PC-3 (cell line): ENCODE results near the gene UFSP1. TPM values are rescaled to one million over a fixed set of nuclear protein-coding genes. Genes with fewer than 3 reads are reported as not detected.

ENCODE experiments used
- ATAC-seq: fragments of 200-7000 bp; cut with Tn5 transposase; 2 replicates; pipeline ENCODE4 v1.9.1; 2020; ENCODE audit warnings: mild to moderate bottlenecking, moderate library complexity
- BruUV-seq: library from RNA; stranded (reverse); fragments of 400-500 nt; replicated peaks from 2 replicates; lab custom pipeline; 2021; lab: Mats Ljungman, UMichigan
- CTCF ChIA-PET: fragments of 300-600 bp; sonication (Branson Sonifier 250); formaldehyde crosslinking; loops from one replicate; lab custom pipeline; 2022; ENCODE audit warnings: antibody characterized with exemption; lab: Charles Lee
- POLR2A ChIA-PET: fragments of 300-600 bp; sonication (Branson Sonifier 250); formaldehyde crosslinking; loops from one replicate; lab custom pipeline; 2022; ENCODE audit warnings: antibody characterized with exemption; ENCODE audit not compliant: unreplicated experiment; lab: Charles Lee
- DNase-seq: peaks from one replicate; pipeline ENCODE4 v3.0.0-alpha.2; 2015
- H2AFZ ChIP-seq: fragments of 300-600 bp; sonication (generic); 2 replicates; pipeline ENCODE4 v1.6.0; 2016; ENCODE audit warnings: antibody characterized with exemption, low read length
- H3F3A ChIP-seq: fragments of 300-600 bp; sonication (generic); one replicate; pipeline ENCODE4 v1.6.0; 2017; ENCODE audit warnings: antibody characterized with exemption, low read length, control low read depth, mild to moderate bottlenecking; ENCODE audit not compliant: unreplicated experiment
- H3K27ac ChIP-seq: fragments of 300-600 bp; sonication (generic); 2 replicates; pipeline ENCODE4 v1.5.1; 2016; ENCODE audit warnings: mild to moderate bottlenecking, low read length
- H3K27me3 ChIP-seq: fragments of 300-600 bp; sonication (generic); 2 replicates; pipeline ENCODE4 v1.6.1; 2016; ENCODE audit warnings: low read length, mixed read lengths
- H3K36me3 ChIP-seq: fragments of 300-600 bp; sonication (generic); 2 replicates; pipeline ENCODE4 v1.6.1; 2016; ENCODE audit warnings: low read depth, mixed run types, low read length, mixed read lengths
- H3K4me1 ChIP-seq: fragments of 300-600 bp; sonication (generic); 2 replicates; pipeline ENCODE4 v1.5.1; 2016; ENCODE audit warnings: low read length; ENCODE audit not compliant: insufficient read depth
- H3K4me2 ChIP-seq: fragments of 300-600 bp; sonication (generic); 2 replicates; pipeline ENCODE4 v1.6.0; 2016; ENCODE audit warnings: low read length
- H3K4me3 ChIP-seq: fragments of 300-600 bp; sonication (generic); 2 replicates; pipeline ENCODE4 v1.5.1; 2016; ENCODE audit warnings: mild to moderate bottlenecking, low read length, mixed read lengths
- H3K79me2 ChIP-seq: fragments of 300-600 bp; sonication (generic); 2 replicates; pipeline ENCODE4 v1.6.1; 2017; ENCODE audit warnings: low read length, mixed read lengths
- H3K9ac ChIP-seq: fragments of 300-600 bp; sonication (generic); 2 replicates; pipeline ENCODE4 v1.6.0; 2016; ENCODE audit warnings: mild to moderate bottlenecking, low read length
- H3K9me2 ChIP-seq: fragments of 300-600 bp; sonication (generic); replicated peaks from 2 replicates; pipeline ENCODE4 v1.6.1; 2016; ENCODE audit warnings: mixed run types, low read length, mixed read lengths
- H3K9me3 ChIP-seq: fragments of 300-600 bp; sonication (generic); 2 replicates; pipeline ENCODE4 v1.6.1; 2016; ENCODE audit warnings: low read length, mixed read lengths
- H4K20me1 ChIP-seq: fragments of 300-600 bp; sonication (generic); 2 replicates; pipeline ENCODE4 v1.6.1; 2016; ENCODE audit warnings: low read length, mixed read lengths
- EZH2 ChIP-seq: fragments of 300-600 bp; sonication (generic); IDR thresholded peaks from one replicate; pipeline ENCODE4 v1.6.1; 2017; ENCODE audit warnings: antibody characterized with exemption, mild to moderate bottlenecking, low read length; ENCODE audit not compliant: unreplicated experiment
- EZH2phosphoT487 ChIP-seq: fragments of 300-600 bp; sonication (generic); IDR thresholded peaks from 2 replicates; pipeline ENCODE4 v1.6.1; 2018; ENCODE audit warnings: mild to moderate bottlenecking, antibody characterized with exemption, low read length, borderline replicate concordance
- intact Hi-C: fragments of 100-400 bp; cut with micrococcal nuclease; formaldehyde crosslinking; loops from 2 replicates; pipeline ENCODE4 v1.9.0; 2023
- total RNA-seq: library from RNA; depleted of rRNA; stranded (reverse); fragments of >200 nt; gene quantifications from 2 replicates; pipeline ENCODE4 v1.2.3, GENCODE V29; 2014
- TF ChIP-seq, protein P1 (sequence below): fragments of 300-600 bp; sonication (generic); conservative IDR thresholded peaks from 2 replicates; pipeline ENCODE4 v1.5.1; 2017; ENCODE audit warnings: antibody characterized with exemption, low read depth, mild to moderate bottlenecking, low read length

The UFSP1 gene
- total RNA-seq, 1 experiment from 2014 or later = 10.5 TPM

DNA sequence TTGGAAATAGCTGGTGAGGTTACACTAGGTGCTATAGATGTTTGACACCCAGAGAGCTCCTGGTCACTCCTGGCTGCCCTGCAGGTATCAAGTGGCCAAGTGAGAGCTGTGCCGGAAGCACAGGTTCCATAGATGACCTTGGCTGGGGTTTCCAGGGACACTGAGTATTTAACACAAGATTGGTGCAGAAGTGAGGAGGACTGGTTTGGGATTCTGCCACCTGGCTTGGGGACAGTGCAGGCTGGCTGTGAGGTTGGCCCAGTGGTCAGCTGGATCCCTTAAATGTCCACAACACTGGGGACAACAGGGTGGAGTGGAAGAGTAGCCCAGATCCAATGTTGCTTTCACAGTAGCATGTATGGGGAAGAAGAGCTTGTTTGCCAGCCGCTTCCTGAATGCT lies 11.5 kb upstream of the UFSP1 start:
- POLR2A ChIA-PET = no interaction called here

DNA sequence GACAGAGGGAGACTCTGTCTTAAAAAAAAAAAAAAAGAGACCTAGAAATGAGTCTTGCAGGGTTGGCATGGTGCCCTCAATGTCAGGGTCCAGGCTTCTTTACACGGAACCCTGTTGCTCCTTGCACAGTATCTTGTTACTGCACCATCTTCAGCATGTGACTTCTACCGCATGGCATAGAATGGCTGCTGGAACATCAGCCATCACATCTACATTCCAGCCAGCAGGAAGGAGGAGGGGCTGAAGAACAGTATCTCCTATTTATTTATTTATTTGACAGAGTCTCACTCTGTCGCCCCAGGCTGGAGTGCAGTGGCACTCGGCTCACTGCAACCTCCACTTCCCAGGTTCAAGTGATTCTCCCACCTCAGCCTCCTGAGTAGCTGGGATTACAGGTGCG lies 9.9 kb upstream of the UFSP1 start:
- H3F3A ChIP-seq = no peaks in the 10 kb centered on the region
- no peak overlapping the region for H3K4me2 ChIP-seq
- no peaks in the 10 kb centered on the region for H3K9me2 ChIP-seq
- ATAC-seq = no peak
- no TSS peak for BruUV-seq
- H3K36me3 ChIP-seq = no peaks in the 10 kb centered on the region
- ChIA-PET CTCF (interaction anchor here (0.7 kb wide), 1 partner anchor 159 kb away, joined by 3 read pairs; no protein-coding TSS in a partner anchor), POLR2A (no interaction called here)
- peaks cover 17% of the 10 kb centered on the region for H3K27me3 ChIP-seq
- peaks cover 4% of the 10 kb centered on the region; the same call in 1 of the 2 replicates for H3K4me1 ChIP-seq
- H3K79me2 ChIP-seq = no peaks in the 10 kb centered on the region
- no peak overlapping the region for H3K27ac ChIP-seq
- no peaks in the 10 kb centered on the region for H4K20me1 ChIP-seq
- no peak overlapping the region for H3K9ac ChIP-seq
- intact Hi-C loops = loop anchor here (5.0 to 10.0 kb wide), 2 partner anchors 68 to 235 kb away; partner anchors contain the start of gene MUC12
- DNase-seq = no peak
- H2AFZ ChIP-seq = no peak overlapping the region
- TF ChIP-seq EZH2phosphoT487 (no peak), EZH2 (no peak)
- TF ChIP-seq, protein P1, sequence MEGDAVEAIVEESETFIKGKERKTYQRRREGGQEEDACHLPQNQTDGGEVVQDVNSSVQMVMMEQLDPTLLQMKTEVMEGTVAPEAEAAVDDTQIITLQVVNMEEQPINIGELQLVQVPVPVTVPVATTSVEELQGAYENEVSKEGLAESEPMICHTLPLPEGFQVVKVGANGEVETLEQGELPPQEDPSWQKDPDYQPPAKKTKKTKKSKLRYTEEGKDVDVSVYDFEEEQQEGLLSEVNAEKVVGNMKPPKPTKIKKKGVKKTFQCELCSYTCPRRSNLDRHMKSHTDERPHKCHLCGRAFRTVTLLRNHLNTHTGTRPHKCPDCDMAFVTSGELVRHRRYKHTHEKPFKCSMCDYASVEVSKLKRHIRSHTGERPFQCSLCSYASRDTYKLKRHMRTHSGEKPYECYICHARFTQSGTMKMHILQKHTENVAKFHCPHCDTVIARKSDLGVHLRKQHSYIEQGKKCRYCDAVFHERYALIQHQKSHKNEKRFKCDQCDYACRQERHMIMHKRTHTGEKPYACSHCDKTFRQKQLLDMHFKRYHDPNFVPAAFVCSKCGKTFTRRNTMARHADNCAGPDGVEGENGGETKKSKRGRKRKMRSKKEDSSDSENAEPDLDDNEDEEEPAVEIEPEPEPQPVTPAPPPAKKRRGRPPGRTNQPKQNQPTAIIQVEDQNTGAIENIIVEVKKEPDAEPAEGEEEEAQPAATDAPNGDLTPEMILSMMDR = no peak
- no peaks in the 10 kb centered on the region for H3K9me3 ChIP-seq
- H3K4me3 ChIP-seq = no peak overlapping the region

More for the DNA sequence above, 11.5 kb upstream of the UFSP1 start:
- Histone ChIP-seq H3K27ac (no peak overlapping the region), H4K20me1 (no peaks in the 10 kb centered on the region), H3K4me3 (no peak overlapping the region), H3F3A (no peaks in the 10 kb centered on the region), H2AFZ (no peak overlapping the region), H3K9me2 (no peaks in the 10 kb centered on the region), H3K9me3 (no peaks in the 10 kb centered on the region), H3K9ac (no peak overlapping the region), H3K4me2 (no peak overlapping the region), H3K27me3 (peaks cover 8% of the 10 kb centered on the region), H3K4me1 (peaks cover 3% of the 10 kb centered on the region; the same call in 1 of the 2 replicates), H3K79me2 (no peaks in the 10 kb centered on the region), H3K36me3 (no peaks in the 10 kb centered on the region)
- CTCF ChIA-PET = no interaction called here
- intact Hi-C loops = no loop called here
- ATAC-seq (no peak), DNase-seq (no peak)
- no TSS peak for BruUV-seq
- TF ChIP-seq EZH2phosphoT487 (no peak), EZH2 (no peak)
- TF ChIP-seq, protein P1 = no peak

DNA sequence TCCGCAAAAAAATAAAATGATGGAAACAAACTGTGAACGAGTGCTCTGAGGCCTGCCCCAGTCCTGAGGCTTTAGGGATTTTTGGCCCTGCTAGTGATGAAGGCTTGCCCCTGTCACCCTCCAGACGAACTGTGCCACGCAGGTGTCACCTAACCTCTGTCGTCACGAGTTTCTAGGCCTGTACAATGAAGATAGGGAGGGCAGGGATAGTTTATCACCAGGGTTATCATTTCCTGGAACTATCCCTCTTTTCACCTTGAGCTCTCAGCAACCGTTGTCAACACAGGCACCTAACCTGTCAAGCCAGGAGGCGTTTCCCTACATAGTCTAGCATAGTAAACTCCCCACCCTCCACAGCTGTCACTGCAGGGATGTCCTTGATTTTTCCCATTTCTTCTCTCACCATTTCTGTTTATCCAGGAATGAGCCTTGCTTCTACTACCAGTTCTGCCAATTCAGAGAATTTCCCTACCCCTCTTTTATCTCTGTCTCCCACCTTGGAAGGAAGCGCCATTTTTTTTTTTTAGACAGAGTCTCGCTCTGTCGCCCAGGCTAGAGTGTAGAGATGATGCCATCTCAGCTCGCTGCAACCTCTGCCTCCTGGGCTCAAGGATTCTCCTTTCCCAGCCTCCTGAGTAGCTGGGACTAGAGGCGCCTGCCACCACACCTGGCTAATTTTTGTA lies 8.4 kb upstream of the UFSP1 start:
- Histone ChIP-seq H3K36me3 (no peaks in the 10 kb centered on the region), H3K4me3 (no peak overlapping the region), H4K20me1 (no peaks in the 10 kb centered on the region), H3K27ac (no peak overlapping the region), H2AFZ (no peak overlapping the region), H3F3A (no peaks in the 10 kb centered on the region), H3K9me2 (no peaks in the 10 kb centered on the region), H3K9ac (no peak overlapping the region), H3K4me2 (no peak overlapping the region), H3K4me1 (peaks cover 4% of the 10 kb centered on the region; the same call in 1 of the 2 replicates), H3K79me2 (no peaks in the 10 kb centered on the region), H3K27me3 (peaks cover 17% of the 10 kb centered on the region), H3K9me3 (no peaks in the 10 kb centered on the region)
- CTCF ChIA-PET = no interaction called here
- TF ChIP-seq EZH2 = no peak
- no peak for TF ChIP-seq EZH2phosphoT487
- TF ChIP-seq, protein P1 = no peak
- intact Hi-C loops = loop anchor here (1.0 to 10.0 kb wide), 4 partner anchors 69 to 237 kb away; partner anchors contain the start of gene MUC12
- TSS peak; percentile 14 for BruUV-seq
- no peak for ATAC-seq
- no peak for DNase-seq
- POLR2A ChIA-PET = no interaction called here
